Occipital lobe (tissue), 2 donors: ENCODE measurements around the gene NKIRAS1. TPM values are rescaled to one million over a fixed set of nuclear protein-coding genes. Genes with fewer than 3 reads are reported as not detected.
A peak's percentile ranks its signal among the peaks of the same experiment; 100 is the strongest.
"Not testable (repeated sequence)": the region's sequence is repeated elsewhere in the genome, so short reads cannot be mapped to it uniquely, and the experiment has no call there.

Source experiments
- DNase-seq: peaks from one replicate; lab custom pipeline; 2025; lab: John Stamatoyannopoulos, UW
- total RNA-seq: library from RNA; depleted of rRNA; stranded (reverse); fragments of >200 nt; gene quantifications from one replicate; pipeline ENCODE4 v1.2.3, GENCODE V29; 2014

Gene NKIRAS1
- total RNA-seq, 1 donor from 2014 or later, result 36.5 TPM

- not testable (repeated sequence) for DNase-seq
These were observed 46.1 kb downstream of the NKIRAS1 start for GRCh38 chr3:23870663-23871043.

- no peak for DNase-seq
These were observed 46.7 kb downstream of the NKIRAS1 start for GRCh38 chr3:23869977-23870662.

GRCh38 chr3:23867838-23868237 lies 49.0 kb downstream of the NKIRAS1 start:
- DNase-seq, result no peak

GRCh38 chr3:23867400-23867799 lies 49.4 kb downstream of the NKIRAS1 start:
- no peak for DNase-seq

- peak; percentile 52 for DNase-seq
These were observed 51.0 kb downstream of the NKIRAS1 start for GRCh38 chr3:23865595-23866396.

- no peak for DNase-seq
These were observed 51.9 kb downstream of the NKIRAS1 start for GRCh38 chr3:23864931-23865330.

- DNase-seq, result no peak
These were observed 53.7 kb downstream of the NKIRAS1 start for GRCh38 chr3:23863060-23863459.

- no peak for DNase-seq
These were observed 55.1 kb downstream of the NKIRAS1 start for GRCh38 chr3:23861689-23862088.

- DNase-seq, result no peak
These were observed 56.9 kb downstream of the NKIRAS1 start for GRCh38 chr3:23859839-23860382.

- peak; percentile 2 for DNase-seq
These were observed 57.6 kb downstream of the NKIRAS1 start for GRCh38 chr3:23859012-23859743.

- no peak for DNase-seq
These were observed 60.5 kb downstream of the NKIRAS1 start for GRCh38 chr3:23856286-23856685.

- DNase-seq, result not testable (repeated sequence)
These were observed 67.3 kb downstream of the NKIRAS1 start for GRCh38 chr3:23849462-23849861.

GRCh38 chr3:23845326-23846216 lies 71.2 kb downstream of the NKIRAS1 start:
- no peak for DNase-seq

- no peak for DNase-seq
These were observed 72.9 kb downstream of the NKIRAS1 start for GRCh38 chr3:23843869-23844268.

Other genes with a start within 250 kb of the NKIRAS1 start
- gene UBE2E1, start 111.0 kb downstream of the NKIRAS1 start, total RNA-seq, result 107 TPM
- 2,822 TPM for gene RPL15, start 142 bp upstream of the NKIRAS1 start, total RNA-seq
- 41.5 TPM for gene NR1D2, start 28.3 kb upstream of the NKIRAS1 start, total RNA-seq